ENCODE data around the gene GAPDH. TPM values are rescaled to one million over a fixed set of nuclear protein-coding genes. Genes with fewer than 3 reads are reported as not detected.
"Not testable (repeated sequence)": the region's sequence is repeated elsewhere in the genome, so short reads cannot be mapped to it uniquely, and the experiment has no call there.

GAPDH gene
- total RNA-seq, 3 donors from 2014 or later: 1,543 to 3,034 (median 2,070) TPM

DNA sequence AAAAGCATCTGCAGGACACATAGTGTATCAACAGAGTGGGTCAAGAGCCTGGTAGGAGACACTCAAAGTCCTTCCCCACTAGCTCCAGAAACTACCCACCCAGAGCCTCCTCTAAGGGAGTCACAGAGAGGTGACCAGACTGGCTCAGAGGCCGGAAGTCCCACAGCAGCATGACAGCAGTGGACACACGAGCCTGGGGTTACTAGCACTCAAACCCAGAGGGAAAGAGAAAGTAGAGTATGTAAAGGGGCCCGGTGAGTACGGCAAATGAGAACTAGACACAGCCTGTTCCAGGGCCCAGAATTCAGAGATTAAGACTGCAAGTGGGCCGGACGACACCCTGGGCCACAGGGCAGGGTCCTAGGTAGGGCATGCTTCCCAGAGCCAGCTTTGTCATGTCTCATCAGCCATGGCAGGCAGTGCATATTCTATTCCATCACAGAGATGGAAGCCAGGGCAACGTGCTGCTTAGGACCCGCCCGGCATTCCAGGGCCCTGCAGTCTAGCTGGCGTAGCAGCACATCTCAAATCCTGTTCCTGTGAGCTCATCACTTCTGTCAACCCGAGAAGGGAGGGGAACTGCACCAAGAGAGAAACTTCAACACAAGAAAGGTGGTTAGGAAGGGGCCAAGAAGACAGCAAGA is 17.3 kb downstream of the GAPDH start:
- intact Hi-C loops (cut with DNase I, micrococcal nuclease): no loop called here
- H3K36me3 ChIP-seq (ENCODE audit: low read depth): no peaks in the 10 kb centered on the region
- no peaks in the 10 kb centered on the region for H3K9me3 ChIP-seq
- DNase-seq (no peak), ATAC-seq (no peak)
- peaks cover 11% of the 10 kb centered on the region for H3K4me1 ChIP-seq (ENCODE audit: low read depth)
- TF ChIP-seq, protein P1, sequence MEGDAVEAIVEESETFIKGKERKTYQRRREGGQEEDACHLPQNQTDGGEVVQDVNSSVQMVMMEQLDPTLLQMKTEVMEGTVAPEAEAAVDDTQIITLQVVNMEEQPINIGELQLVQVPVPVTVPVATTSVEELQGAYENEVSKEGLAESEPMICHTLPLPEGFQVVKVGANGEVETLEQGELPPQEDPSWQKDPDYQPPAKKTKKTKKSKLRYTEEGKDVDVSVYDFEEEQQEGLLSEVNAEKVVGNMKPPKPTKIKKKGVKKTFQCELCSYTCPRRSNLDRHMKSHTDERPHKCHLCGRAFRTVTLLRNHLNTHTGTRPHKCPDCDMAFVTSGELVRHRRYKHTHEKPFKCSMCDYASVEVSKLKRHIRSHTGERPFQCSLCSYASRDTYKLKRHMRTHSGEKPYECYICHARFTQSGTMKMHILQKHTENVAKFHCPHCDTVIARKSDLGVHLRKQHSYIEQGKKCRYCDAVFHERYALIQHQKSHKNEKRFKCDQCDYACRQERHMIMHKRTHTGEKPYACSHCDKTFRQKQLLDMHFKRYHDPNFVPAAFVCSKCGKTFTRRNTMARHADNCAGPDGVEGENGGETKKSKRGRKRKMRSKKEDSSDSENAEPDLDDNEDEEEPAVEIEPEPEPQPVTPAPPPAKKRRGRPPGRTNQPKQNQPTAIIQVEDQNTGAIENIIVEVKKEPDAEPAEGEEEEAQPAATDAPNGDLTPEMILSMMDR (IDR thresholded peaks at IDR 0.05): no peak
- no peak overlapping the region for H3K4me3 ChIP-seq

- TF ChIP-seq, protein P1 (IDR thresholded peaks at IDR 0.05): no peak
- Histone ChIP-seq H3K9me3 (no peaks in the 10 kb centered on the region), H3K36me3 (ENCODE audit: low read depth) (no peaks in the 10 kb centered on the region), H3K4me1 (ENCODE audit: low read depth) (peaks cover 11% of the 10 kb centered on the region), H3K4me3 (no peak overlapping the region)
- intact Hi-C loops (cut with DNase I, micrococcal nuclease): no loop called here
- ATAC-seq (no peak), DNase-seq (no peak)
Measured at GRCh38 chr12:6552140-6552551, 17.8 kb downstream of the GAPDH start.

DNA sequence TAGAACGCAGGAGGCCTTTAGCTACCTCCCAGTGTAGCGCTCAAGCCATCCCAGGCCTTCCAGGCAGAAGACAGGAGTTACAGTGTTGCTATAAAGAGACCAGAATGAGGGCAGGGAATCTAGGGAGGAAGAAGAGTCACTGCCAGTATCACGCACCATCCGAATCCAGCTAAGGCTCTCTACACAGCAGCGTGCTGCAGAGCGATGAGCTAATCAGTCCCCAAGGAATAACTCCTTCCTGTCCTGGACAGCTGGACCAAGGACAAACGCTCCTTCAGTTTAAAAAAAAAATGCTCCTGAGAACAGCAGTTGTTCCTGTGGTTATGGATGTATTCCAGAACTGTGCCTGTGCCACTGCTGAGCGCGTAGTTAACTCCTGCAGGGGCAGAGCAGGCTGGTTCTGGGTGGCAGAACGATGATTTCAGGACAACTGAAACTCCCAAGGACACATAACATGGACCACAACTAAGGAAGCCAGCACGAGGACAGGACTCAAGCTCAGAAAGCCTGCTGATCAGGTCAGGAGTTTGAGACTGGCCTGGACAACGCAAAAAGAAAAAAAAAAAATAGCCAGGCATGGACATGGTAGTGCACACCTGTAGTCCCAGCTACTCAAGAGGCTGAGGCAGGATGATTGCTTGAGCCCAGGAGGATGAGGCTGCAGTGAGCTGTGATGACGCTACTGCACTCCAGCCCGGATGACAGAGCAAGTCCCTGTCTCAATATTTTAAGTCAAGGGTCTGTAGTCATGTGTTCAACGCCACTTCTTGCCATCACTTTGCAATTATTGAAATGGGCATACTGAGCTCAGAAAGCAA is 18.9 kb downstream of the GAPDH start:
- no peak for DNase-seq
- no peak for ATAC-seq
- TF ChIP-seq, protein P1 (IDR thresholded peaks at IDR 0.05): no peak
- Histone ChIP-seq H3K4me1 (ENCODE audit: low read depth) (peaks cover 11% of the 10 kb centered on the region), H3K36me3 (ENCODE audit: low read depth) (no peaks in the 10 kb centered on the region), H3K4me3 (no peak overlapping the region), H3K9me3 (no peaks in the 10 kb centered on the region)
- intact Hi-C loops (cut with DNase I, micrococcal nuclease): no loop called here

GRCh38 chr12:6554168-6555017 is 20.1 kb downstream of the GAPDH start:
- Histone ChIP-seq H3K4me3 (no peak overlapping the region), H3K4me1 (ENCODE audit: low read depth) (peaks cover 11% of the 10 kb centered on the region), H3K36me3 (ENCODE audit: low read depth) (no peaks in the 10 kb centered on the region), H3K9me3 (no peaks in the 10 kb centered on the region)
- DNase-seq: peak; percentile 72 to 83 (median 80)
- ATAC-seq: peak; percentile 72
- TF ChIP-seq, protein P1 (IDR thresholded peaks at IDR 0.05): peak; percentile 58
- intact Hi-C loops (cut with DNase I, micrococcal nuclease): no loop called here

DNA sequence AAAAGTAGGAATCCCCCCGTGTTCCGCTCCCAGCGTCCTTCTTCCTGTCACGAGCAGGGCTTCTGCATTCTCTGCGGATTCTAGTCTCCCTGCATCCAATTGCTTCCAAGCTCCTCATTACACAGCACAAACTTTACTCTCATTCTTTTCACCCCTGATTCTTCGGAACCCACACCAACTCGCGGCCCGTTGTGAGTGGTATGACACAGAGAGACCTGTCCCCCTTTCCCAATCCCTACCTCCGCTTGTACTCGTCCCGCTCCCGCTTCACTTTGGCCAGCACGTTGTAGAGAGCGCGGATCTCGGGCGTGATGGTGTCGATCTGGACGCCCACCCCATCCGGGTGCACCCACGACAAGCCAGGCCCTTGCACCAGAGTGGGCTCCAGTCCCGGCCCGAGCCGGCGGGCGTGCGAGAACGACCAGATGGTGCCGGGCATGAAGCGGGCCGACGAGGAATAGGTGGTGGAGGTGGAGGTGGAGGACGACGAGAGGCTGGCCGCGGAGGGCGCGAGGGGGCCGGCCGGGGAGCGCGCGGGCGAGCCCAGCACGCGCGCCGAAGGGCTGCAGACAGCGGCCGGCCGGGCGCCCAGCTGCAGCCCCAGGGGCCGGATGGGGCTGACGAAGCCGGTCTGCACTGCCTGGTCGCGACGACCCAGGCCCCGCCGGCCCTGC is 20.8 kb downstream of the GAPDH start:
- peak in 1 of 3 donors; percentile 63 for DNase-seq
- peaks cover 11% of the 10 kb centered on the region for H3K4me1 ChIP-seq (ENCODE audit: low read depth)
- intact Hi-C loops (cut with DNase I, micrococcal nuclease): no loop called here

DNA sequence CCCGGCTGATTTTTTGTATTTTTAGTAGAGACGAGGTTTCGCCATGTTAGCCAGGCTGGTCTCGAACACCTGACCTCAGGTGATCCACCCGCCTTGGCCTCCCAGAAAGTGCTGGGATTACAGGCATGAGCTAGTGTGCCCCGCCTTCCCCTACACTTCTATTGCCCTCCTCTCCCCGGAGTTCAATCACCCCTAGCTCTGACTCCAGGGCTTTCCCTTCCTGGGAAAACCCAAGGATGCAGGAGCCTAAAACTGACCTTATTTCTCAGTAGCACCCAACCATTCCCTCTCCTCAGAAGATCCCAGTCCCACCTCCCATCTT is 22.1 kb downstream of the GAPDH start:
- peaks cover 12% of the 10 kb centered on the region for H3K36me3 ChIP-seq (ENCODE audit: low read depth)
- intact Hi-C loops (cut with DNase I, micrococcal nuclease); ATAC-seq; DNase-seq; H3K4me3 ChIP-seq; H3K9me3 ChIP-seq: not testable (repeated sequence)
- H3K4me1 ChIP-seq (ENCODE audit: low read depth): peaks cover 11% of the 10 kb centered on the region

More for the DNA sequence above, 20.8 kb downstream of the GAPDH start:
- Histone ChIP-seq H3K9me3 (no peaks in the 10 kb centered on the region), H3K4me3 (peak overlapping the region; percentile 32), H3K36me3 (ENCODE audit: low read depth) (peaks cover 2% of the 10 kb centered on the region)
- ATAC-seq: no peak
- TF ChIP-seq, protein P1 (IDR thresholded peaks at IDR 0.05): no peak

All from mucosa of descending colon (tissue), 3 donors.